Caco-2 (cell line): ENCODE results near the gene PI4K2A. TPM values are rescaled to one million over a fixed set of nuclear protein-coding genes. Genes with fewer than 3 reads are reported as not detected.

Experiments used
- BruUV-seq: library from RNA; stranded (reverse); fragments of 400-500 nt; replicated peaks from 2 replicates; lab custom pipeline; 2021; lab: Mats Ljungman, UMichigan
- CTCF ChIA-PET: fragments of 300-600 bp; sonication (Branson Sonifier 250); formaldehyde crosslinking; loops from one replicate; lab custom pipeline; 2022; ENCODE audit warnings: antibody characterized with exemption; lab: Charles Lee
- POLR2A ChIA-PET: fragments of 300-600 bp; sonication (Branson Sonifier 250); formaldehyde crosslinking; loops from one replicate; lab custom pipeline; 2022; ENCODE audit warnings: antibody characterized with exemption; lab: Charles Lee
- DNase-seq, 2 experiments: peaks; one replicate each; pipeline versions ENCODE4 v3.0.0 to v3.0.0-alpha.2; 2020 to 2022
- H3K27me3 ChIP-seq: replicated peaks from 2 replicates; pipeline ENCODE4 v1.6.0; 2011; ENCODE audit warnings: low read length; ENCODE audit not compliant: control insufficient read depth, insufficient read depth
- H3K36me3 ChIP-seq: 2 replicates; pipeline ENCODE4 v1.5.1; 2011; ENCODE audit warnings: low read length; ENCODE audit not compliant: control insufficient read depth, insufficient read depth
- H3K4me1 ChIP-seq: fragments of 250-450 bp; sonication (Bioruptor Pico); 2 replicates; pipeline ENCODE4 v1.5.1; 2020; ENCODE audit warnings: mild to moderate bottlenecking
- H3K4me3 ChIP-seq: 2 replicates; pipeline ENCODE4 v1.5.1; 2011; ENCODE audit warnings: low read depth, mild to moderate bottlenecking, control low read depth, low read length
- H3K9me3 ChIP-seq: fragments of 250-450 bp; sonication (Bioruptor Pico); 2 replicates; pipeline ENCODE4 v1.5.1; 2020; ENCODE audit warnings: mild to moderate bottlenecking, moderate library complexity
- H3K27ac Mint-ChIP-seq: one replicate; pipeline ENCODE4 v1.8.0; 2022; ENCODE audit warnings: mixed read lengths; ENCODE audit not compliant: unreplicated experiment
- H3K27me3 Mint-ChIP-seq: one replicate; pipeline ENCODE4 v1.8.0; 2022; ENCODE audit warnings: mixed read lengths; ENCODE audit not compliant: insufficient read depth, unreplicated experiment
- H3K36me3 Mint-ChIP-seq: one replicate; pipeline ENCODE4 v1.8.0; 2022; ENCODE audit warnings: mild to moderate bottlenecking, mixed read lengths; ENCODE audit not compliant: insufficient read depth, unreplicated experiment
- H3K4me1 Mint-ChIP-seq: one replicate; pipeline ENCODE4 v1.8.0; 2022; ENCODE audit warnings: low read depth, mixed read lengths; ENCODE audit not compliant: unreplicated experiment
- H3K4me3 Mint-ChIP-seq: one replicate; pipeline ENCODE4 v1.8.0; 2022; ENCODE audit warnings: mild to moderate bottlenecking, moderate library complexity, mixed read lengths; ENCODE audit not compliant: unreplicated experiment
- H3K9me3 Mint-ChIP-seq: one replicate; pipeline ENCODE4 v1.8.0; 2022; ENCODE audit warnings: mixed read lengths; ENCODE audit not compliant: unreplicated experiment
- CTCF ChIP-seq, 2 experiments: fragments of 200-600 bp in 1 of 2; IDR thresholded peaks; 1 replicate in 1 of 2; 2 replicates in 1 of 2; pipeline versions ENCODE4 v1.5.1 to v1.8.0; 2011 to 2022; ENCODE audit warnings: antibody characterized with exemption in 1 of 2, control low read depth in 1 of 2, inconsistent platforms in 1 of 2, low read depth in 1 of 2, low read length in 1 of 2, mild to moderate bottlenecking in 1 of 2, moderate library complexity in 1 of 2; ENCODE audit not compliant: insufficient read depth in 1 of 2, severe bottlenecking in 1 of 2, unreplicated experiment in 1 of 2
- intact Hi-C: fragments of 100-400 bp; cut with micrococcal nuclease; formaldehyde crosslinking; loops from one replicate; pipeline ENCODE4 v1.10.0; 2022; ENCODE audit not compliant: unreplicated experiment
- total RNA-seq: library from RNA; stranded (reverse); gene quantifications from 2 replicates; pipeline ENCODE4 v1.2.3, GENCODE V29; 2022

Gene PI4K2A
- total RNA-seq, 1 experiment from 2014 or later: 27.3 TPM

GRCh38 chr10:97686962-97687784, 46.7 kb downstream of the PI4K2A start, which contains the start of gene AVPI1:
TSS of gene AVPI1 (minus strand) at chr10:97687241. CDS start at chr10:97679905, 7,336 bp downstream.
- H3K36me3 ChIP-seq: no peaks in the 10 kb centered on the region
- DNase-seq: peak; percentile 98 to 100
- no peaks in the 10 kb centered on the region for H3K9me3 ChIP-seq
- H3K27me3 ChIP-seq: no peaks in the 10 kb centered on the region
- peak within 1 kb of the TSS; percentile 89 for H3K4me3 ChIP-seq
- peaks cover 18% of the 10 kb centered on the region for H3K4me1 Mint-ChIP-seq
- peak within 1 kb of the TSS; percentile 71 for H3K4me3 Mint-ChIP-seq
- H3K27me3 Mint-ChIP-seq: no peaks in the 10 kb centered on the region
- no peak for TF ChIP-seq CTCF (IDR thresholded peaks at IDR 0.05; ENCODE audit: insufficient read depth in 1 of 2, low read depth in 1 of 2, low read length in 1 of 2, severe bottlenecking in 1 of 2, unreplicated experiment in 1 of 2)
- CTCF ChIA-PET: interaction anchor here (0.7 to 2.4 kb wide), 12 partner anchors 9 to 221 kb away, joined by 3 to 20 read pairs (median 6); partner anchors contain the start of genes ANKRD2, MARVELD1 and ZFYVE27
- no peaks in the 10 kb centered on the region for H3K9me3 Mint-ChIP-seq
- intact Hi-C loops: loop anchor here (1.0 kb wide), 3 partner anchors 23 to 50 kb away; partner anchors contain the start of genes PI4K2A and ZFYVE27
- BruUV-seq: no TSS peak
- H3K27ac Mint-ChIP-seq: peak within 1 kb of the TSS; percentile 97
- peaks cover 13% of the 10 kb centered on the region for H3K36me3 Mint-ChIP-seq
- POLR2A ChIA-PET: interaction anchor here (0.5 to 2.0 kb wide), 21 partner anchors 9 to 454 kb away, joined by 3 to 36 read pairs (median 5); partner anchors contain the start of genes MARVELD1, PI4K2A and ZFYVE27
- H3K4me1 ChIP-seq: peaks cover 41% of the 10 kb centered on the region

DNA sequence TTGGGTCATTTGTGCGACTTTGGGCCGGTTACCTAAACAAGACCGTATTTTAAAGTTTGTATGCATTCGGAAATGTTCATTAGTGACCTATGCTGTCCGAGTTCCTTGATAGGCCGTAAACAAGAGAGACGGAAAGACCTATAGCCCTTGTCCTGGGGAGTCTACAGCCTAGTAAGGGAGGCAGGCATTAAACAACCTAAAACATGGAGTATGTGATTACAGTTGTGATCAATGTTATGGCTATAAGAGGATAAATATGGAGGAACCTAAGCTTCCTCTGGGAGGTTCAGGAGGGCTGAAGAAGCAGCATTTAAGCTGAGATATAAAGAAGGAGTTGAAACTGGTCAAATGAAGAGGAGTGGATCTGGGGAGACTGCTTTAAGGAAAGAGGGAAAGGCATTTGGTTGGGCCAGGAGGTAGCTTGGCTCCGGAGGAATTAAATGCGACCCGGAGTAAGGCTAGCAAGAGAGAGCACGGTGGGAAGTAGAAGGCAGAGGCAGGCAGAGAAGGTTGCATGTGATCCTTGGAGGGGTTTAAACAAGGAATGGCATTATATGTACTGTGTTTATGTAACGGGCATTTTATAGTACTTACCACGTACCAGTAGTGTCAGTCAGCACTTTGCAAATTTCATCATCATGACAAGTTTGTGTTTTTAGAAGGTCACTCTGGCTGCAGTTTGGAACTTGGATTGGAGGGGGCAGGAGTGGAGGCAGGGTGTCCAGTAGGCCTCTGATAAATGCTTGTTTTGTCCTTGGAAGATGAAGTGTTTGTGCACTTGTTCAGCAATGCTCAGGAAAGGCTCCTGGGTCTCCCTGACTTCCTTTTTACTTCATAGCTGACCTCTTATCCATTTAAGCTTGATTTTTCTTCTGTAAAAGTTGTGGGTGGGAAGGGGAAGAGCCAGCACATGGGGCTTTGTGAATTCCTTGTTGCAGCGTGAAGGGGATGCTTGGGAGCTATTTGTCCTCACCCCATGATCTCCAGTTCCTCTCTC, 47.6 kb downstream of the PI4K2A start:
- intact Hi-C loops: loop anchor here (1.0 kb wide), 3 partner anchors 24 to 49 kb away; partner anchors contain the start of genes PI4K2A and ZFYVE27
- POLR2A ChIA-PET: interaction anchor here (0.6 to 2.0 kb wide), 17 partner anchors 9 to 455 kb away, joined by 3 to 36 read pairs (median 5); partner anchors contain the start of genes MARVELD1, PI4K2A and ZFYVE27
- no peaks in the 10 kb centered on the region for H3K27me3 Mint-ChIP-seq

More for the DNA sequence above, 47.6 kb downstream of the PI4K2A start:
- peaks cover 12% of the 10 kb centered on the region for H3K36me3 Mint-ChIP-seq
- TSS peak; percentile 92 for BruUV-seq
- TF ChIP-seq CTCF (IDR thresholded peaks at IDR 0.05; ENCODE audit: insufficient read depth in 1 of 2, low read depth in 1 of 2, low read length in 1 of 2, severe bottlenecking in 1 of 2, unreplicated experiment in 1 of 2): no peak
- no peaks in the 10 kb centered on the region for H3K36me3 ChIP-seq
- H3K9me3 Mint-ChIP-seq: no peaks in the 10 kb centered on the region
- H3K27me3 ChIP-seq: no peaks in the 10 kb centered on the region
- H3K4me1 Mint-ChIP-seq: peaks cover 11% of the 10 kb centered on the region
- peak overlapping the region; percentile 71 for H3K4me3 Mint-ChIP-seq
- H3K4me1 ChIP-seq: peaks cover 34% of the 10 kb centered on the region
- CTCF ChIA-PET: interaction anchor here (1.1 to 2.4 kb wide), 8 partner anchors 10 to 47 kb away, joined by 4 to 20 read pairs (median 12); partner anchors contain the start of genes MARVELD1 and ZFYVE27
- no peaks in the 10 kb centered on the region for H3K9me3 ChIP-seq
- H3K27ac Mint-ChIP-seq: peak overlapping the region; percentile 97
- H3K4me3 ChIP-seq: peak overlapping the region; percentile 41
- no peak for DNase-seq
